KMS-11 (cell line): ENCODE measurements around the gene YAF2.

Experiments used
- H2AFZ ChIP-seq: fragments of 200-600 bp; sonication (generic); 2 replicates; pipeline ENCODE4 v1.6.1; 2016; ENCODE audit warnings: antibody characterized with exemption, mixed run types, low read depth
- H3K27ac ChIP-seq: fragments of 200-600 bp; sonication (generic); 2 replicates; pipeline ENCODE4 v1.6.1; 2016; ENCODE audit warnings: mild to moderate bottlenecking, mixed run types
- H3K27me3 ChIP-seq: fragments of 200-600 bp; sonication (generic); 2 replicates; pipeline ENCODE4 v1.6.1; 2017; ENCODE audit warnings: mild to moderate bottlenecking, low read depth, mixed run types, moderate library complexity; ENCODE audit not compliant: insufficient read depth
- H3K36me3 ChIP-seq: fragments of 200-600 bp; sonication (generic); 2 replicates; pipeline ENCODE4 v1.6.1; 2017; ENCODE audit warnings: mild to moderate bottlenecking, mixed run types; ENCODE audit not compliant: insufficient read depth
- H3K4me1 ChIP-seq: fragments of 200-600 bp; sonication (generic); 2 replicates; pipeline ENCODE4 v1.6.1; 2016; ENCODE audit warnings: mild to moderate bottlenecking, low read depth, mixed run types; ENCODE audit not compliant: poor library complexity, severe bottlenecking
- H3K4me2 ChIP-seq: fragments of 200-600 bp; sonication (generic); 2 replicates; pipeline ENCODE4 v1.7.0; 2016; ENCODE audit warnings: mild to moderate bottlenecking, mixed run types
- H3K4me3 ChIP-seq: fragments of 200-600 bp; sonication (generic); IDR thresholded peaks from 2 replicates; pipeline ENCODE4 v1.6.1; 2017; ENCODE audit warnings: low read depth, low read length, mixed read lengths; ENCODE audit not compliant: insufficient read depth
- H3K79me2 ChIP-seq: fragments of 200-600 bp; sonication (generic); 2 replicates; pipeline ENCODE4 v1.6.1; 2016; ENCODE audit warnings: low read depth, mixed run types; ENCODE audit not compliant: insufficient read depth
- H3K9ac ChIP-seq: fragments of 200-600 bp; sonication (generic); 2 replicates; pipeline ENCODE4 v1.6.1; 2016; ENCODE audit warnings: mild to moderate bottlenecking, mixed run types
- H4K20me1 ChIP-seq: fragments of 200-600 bp; sonication (generic); 2 replicates; pipeline ENCODE4 v1.6.1; 2016; ENCODE audit warnings: mild to moderate bottlenecking, mixed run types; ENCODE audit not compliant: insufficient read depth
- CTCF ChIP-seq: fragments of 200-600 bp; sonication (generic); conservative IDR thresholded peaks from 2 replicates; pipeline ENCODE4 v1.6.1; 2017; ENCODE audit warnings: low read depth, mild to moderate bottlenecking, antibody characterized with exemption, low read length, moderate library complexity, mixed read lengths

The YAF2 gene

GRCh38 chr12:42238240-42239140 lies at the start of gene YAF2:
Gene YAF2 (minus strand): TSS chr12:42238248. CDS start chr12:42238180, 68 bp downstream.
- H3K4me2 ChIP-seq, result peak within 1 kb of the TSS; percentile 100
- H2AFZ ChIP-seq, result peak within 1 kb of the TSS; percentile 85
- peaks cover 40% of the 10 kb centered on the region for H3K79me2 ChIP-seq
- H3K27me3 ChIP-seq, result no peaks in the 10 kb centered on the region
- TF ChIP-seq CTCF, result no peak
- H3K4me1 ChIP-seq, result peaks cover 43% of the 10 kb centered on the region
- no peaks in the 10 kb centered on the region for H3K36me3 ChIP-seq
- H3K27ac ChIP-seq, result peak within 1 kb of the TSS; percentile 80
- H4K20me1 ChIP-seq, result peaks cover 8% of the 10 kb centered on the region; the same call in 1 of the 2 replicates
- peak within 1 kb of the TSS; percentile 58 for H3K4me3 ChIP-seq
- H3K9ac ChIP-seq, result peak within 1 kb of the TSS; percentile 81

GRCh38 chr12:42286741-42287140 lies 48.7 kb upstream of the YAF2 start:
- H3K36me3 ChIP-seq, result no peaks in the 10 kb centered on the region
- no peaks in the 10 kb centered on the region for H3K79me2 ChIP-seq
- no peak overlapping the region for H3K4me3 ChIP-seq
- no peaks in the 10 kb centered on the region for H3K27me3 ChIP-seq
- TF ChIP-seq CTCF, result no peak
- H3K9ac ChIP-seq, result no peak overlapping the region
- no peak overlapping the region for H2AFZ ChIP-seq
- no peaks in the 10 kb centered on the region for H4K20me1 ChIP-seq
- no peak overlapping the region for H3K27ac ChIP-seq
- no peaks in the 10 kb centered on the region for H3K4me1 ChIP-seq
- H3K4me2 ChIP-seq, result no peak overlapping the region

- Histone ChIP-seq H3K9ac (no peak overlapping the region), H3K4me1 (no peaks in the 10 kb centered on the region), H2AFZ (no peak overlapping the region), H3K27me3 (no peaks in the 10 kb centered on the region), H3K4me2 (no peak overlapping the region), H3K4me3 (no peak overlapping the region), H4K20me1 (no peaks in the 10 kb centered on the region), H3K79me2 (no peaks in the 10 kb centered on the region), H3K36me3 (no peaks in the 10 kb centered on the region), H3K27ac (no peak overlapping the region)
- TF ChIP-seq CTCF, result no peak
These were observed 47.4 kb upstream of the YAF2 start for GRCh38 chr12:42285431-42285830.

GRCh38 chr12:42284876-42285275 lies 46.8 kb upstream of the YAF2 start:
- Histone ChIP-seq H3K36me3 (no peaks in the 10 kb centered on the region), H3K4me2 (no peak overlapping the region), H3K9ac (no peak overlapping the region), H2AFZ (no peak overlapping the region), H3K27ac (no peak overlapping the region), H3K27me3 (no peaks in the 10 kb centered on the region), H4K20me1 (no peaks in the 10 kb centered on the region), H3K79me2 (no peaks in the 10 kb centered on the region), H3K4me3 (no peak overlapping the region), H3K4me1 (no peaks in the 10 kb centered on the region)
- TF ChIP-seq CTCF, result no peak
